HepG2 (cell line): ENCODE measurements around the gene SYVN1. TPM values are rescaled to one million over a fixed set of nuclear protein-coding genes. Genes with fewer than 3 reads are reported as not detected.

Experiments
- CEBPG ChIP-seq: IDR thresholded peaks from 2 replicates; pipeline ENCODE4 v1.6.1; 2016
- CSRNP1 ChIP-seq: sonication (generic); formaldehyde crosslinking; IDR thresholded peaks from 2 replicates; pipeline ENCODE4 v1.8.1; 2023; ENCODE audit warnings: mild to moderate bottlenecking, missing genetic modification reagents
- HOXA9 ChIP-seq: sonication (generic); formaldehyde crosslinking; IDR thresholded peaks from 2 replicates; pipeline ENCODE4 v1.8.1; 2022; ENCODE audit warnings: missing genetic modification reagents, mild to moderate bottlenecking, moderate library complexity, borderline replicate concordance
- IRF2 ChIP-seq: IDR thresholded peaks from 2 replicates; pipeline ENCODE4 v1.6.1; 2018; ENCODE audit warnings: missing genetic modification reagents, missing compliant biosample characterization
- MEIS1 ChIP-seq: sonication (generic); formaldehyde crosslinking; IDR thresholded peaks from 2 replicates; pipeline ENCODE4 v1.9.0; 2021; ENCODE audit warnings: mild to moderate bottlenecking, missing genetic modification reagents, moderate library complexity, borderline replicate concordance
- TEAD3 ChIP-seq: optimal IDR thresholded peaks from 2 replicates; pipeline ENCODE3; 2016; ENCODE audit warnings: borderline replicate concordance
- TGIF2 ChIP-seq: IDR thresholded peaks from 2 replicates; pipeline ENCODE4 v1.6.1; 2016; ENCODE audit warnings: control low read depth, missing compliant biosample characterization
- ZBTB4 ChIP-seq: sonication (generic); formaldehyde crosslinking; IDR thresholded peaks from 2 replicates; pipeline ENCODE4 v1.4.0; 2020; ENCODE audit warnings: missing genetic modification reagents, mild to moderate bottlenecking, borderline replicate concordance
- ZFAT ChIP-seq: sonication (generic); formaldehyde crosslinking; conservative IDR thresholded peaks from 2 replicates; pipeline ENCODE4 v1.8.1; 2023; ENCODE audit warnings: missing genetic modification reagents, inconsistent platforms
- ZFP37 ChIP-seq: sonication (generic); formaldehyde crosslinking; IDR thresholded peaks from 2 replicates; pipeline ENCODE4 v1.4.0; 2020; ENCODE audit warnings: missing genetic modification reagents, borderline replicate concordance
- ZMAT3 ChIP-seq: sonication (generic); formaldehyde crosslinking; conservative IDR thresholded peaks from 2 replicates; pipeline ENCODE4 v1.7.0; 2021; ENCODE audit warnings: missing genetic modification reagents
- ZNF18 ChIP-seq: sonication (generic); formaldehyde crosslinking; IDR thresholded peaks from 2 replicates; pipeline ENCODE4 v1.8.0; 2022; ENCODE audit warnings: mild to moderate bottlenecking, missing genetic modification reagents; ENCODE audit not compliant: insufficient replicate concordance
- ZNF276 ChIP-seq: sonication (generic); formaldehyde crosslinking; IDR thresholded peaks from 2 replicates; pipeline ENCODE4 v1.4.0; 2020; ENCODE audit warnings: mild to moderate bottlenecking, low read depth, missing genetic modification reagents
- ZNF331 ChIP-seq: sonication (generic); formaldehyde crosslinking; IDR thresholded peaks from 2 replicates; pipeline ENCODE4 v1.4.0; 2020; ENCODE audit warnings: missing genetic modification reagents
- ZNF34 ChIP-seq: sonication (generic); formaldehyde crosslinking; IDR thresholded peaks from 2 replicates; pipeline ENCODE4 v1.4.0; 2020; ENCODE audit warnings: mild to moderate bottlenecking, missing genetic modification reagents, borderline replicate concordance
- ZNF7 ChIP-seq: IDR thresholded peaks from 2 replicates; pipeline ENCODE4 v1.6.1; 2016; ENCODE audit warnings: missing biosample characterization, missing genetic modification reagents
- polyA plus RNA-seq, 8 experiments: library from polyadenylated mRNA; depleted of rRNA in 3 of 8; stranded (reverse) in 7 of 8; unstranded in 1 of 8; fragments of >200 nt; fragmentation: Illumina TruSeq in 4 of 8; extraction: Trizol in 4 of 8; gene quantifications; 2 replicates each; pipeline versions ENCODE4 v1.2.1 to v1.2.3, GENCODE V29; 2011 to 2016; ENCODE audit warnings: low read depth in 4 of 8, missing spikeins in 1 of 8, mixed read lengths in 1 of 8; ENCODE audit not compliant: insufficient read depth in 1 of 8
- total RNA-seq, 5 experiments: library from RNA; depleted of rRNA; stranded (reverse); fragments of >200 nt; fragmentation: Illumina TruSeq; extraction: Trizol; gene quantifications; 2 replicates each; pipeline ENCODE4 v1.2.3, GENCODE V29; 2016; ENCODE audit warnings: low read depth in 1 of 5
- TF ChIP-seq, protein P1 (sequence below): sonication (generic); formaldehyde crosslinking; IDR thresholded peaks from 2 replicates; pipeline ENCODE4 v1.4.0; 2020; ENCODE audit warnings: missing genetic modification reagents; ENCODE audit errors: not compliant biosample characterization

Gene SYVN1
- total and polyA plus RNA-seq, 2 of the 13 experiments (the other 11 are each of a cell fraction or from before 2014, with no cell fraction given), result 10.3 to 22.5 TPM

GRCh38 chr11:65083834-65084597, 50.3 kb downstream of the SYVN1 start, which contains the start of the genes CDCA5 and ZFPL1 (continued):
- TF ChIP-seq IRF2 (CRISPR knock-in tag) (peak; percentile 89), HOXA9 (CRISPR knock-in tag) (peak; percentile 91), ZNF276 (CRISPR knock-in tag) (peak; percentile 77; the same call in 1 of the 2 replicates), ZFAT (CRISPR knock-in tag) (no peak), MEIS1 (CRISPR knock-in tag) (peak; percentile 57; the same call in 1 of the 2 replicates), CEBPG (CRISPR knock-in tag) (no peak; the same call in none of the 2 replicates), ZFP37 (no peak), ZBTB4 (0 out of 2 replicates have a peak, but pooled peaks have one; percentile 57), ZNF34 (CRISPR knock-in tag) (no peak; the same call in 1 of the 2 replicates), TGIF2 (CRISPR knock-in tag) (peak; percentile 95), ZMAT3 (CRISPR knock-in tag) (0 out of 2 replicates have a peak, but pooled peaks have one; percentile 35), CSRNP1 (peak; percentile 83), ZNF18 (CRISPR knock-in tag) (no peak), ZNF331 (CRISPR knock-in tag) (peak; percentile 48; the same call in 1 of the 2 replicates), TEAD3 (peak; percentile 75), ZNF7 (CRISPR knock-in tag) (no peak)
- TF ChIP-seq, protein P1, sequence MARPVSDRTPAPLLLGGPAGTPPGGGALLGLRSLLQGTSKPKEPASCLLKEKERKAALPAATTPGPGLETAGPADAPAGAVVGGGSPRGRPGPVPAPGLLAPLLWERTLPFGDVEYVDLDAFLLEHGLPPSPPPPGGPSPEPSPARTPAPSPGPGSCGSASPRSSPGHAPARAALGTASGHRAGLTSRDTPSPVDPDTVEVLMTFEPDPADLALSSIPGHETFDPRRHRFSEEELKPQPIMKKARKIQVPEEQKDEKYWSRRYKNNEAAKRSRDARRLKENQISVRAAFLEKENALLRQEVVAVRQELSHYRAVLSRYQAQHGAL (CRISPR knock-in tag), result no peak
